Loucy (cell line): Measurements from ENCODE around the gene ASB2.

ENCODE experiments used
- EZH2phosphoT487 ChIP-seq: fragments of 200-600 bp; IDR thresholded peaks from 2 replicates; pipeline ENCODE4 v1.6.1; 2018; ENCODE audit warnings: antibody characterized with exemption, mild to moderate bottlenecking, moderate library complexity, borderline replicate concordance
- TF ChIP-seq, protein P1 (sequence below): fragments of 200-600 bp; sonication (generic); conservative IDR thresholded peaks from 2 replicates; pipeline ENCODE4 v1.5.1; 2014; ENCODE audit warnings: mild to moderate bottlenecking, antibody characterized with exemption, low read length

DNA sequence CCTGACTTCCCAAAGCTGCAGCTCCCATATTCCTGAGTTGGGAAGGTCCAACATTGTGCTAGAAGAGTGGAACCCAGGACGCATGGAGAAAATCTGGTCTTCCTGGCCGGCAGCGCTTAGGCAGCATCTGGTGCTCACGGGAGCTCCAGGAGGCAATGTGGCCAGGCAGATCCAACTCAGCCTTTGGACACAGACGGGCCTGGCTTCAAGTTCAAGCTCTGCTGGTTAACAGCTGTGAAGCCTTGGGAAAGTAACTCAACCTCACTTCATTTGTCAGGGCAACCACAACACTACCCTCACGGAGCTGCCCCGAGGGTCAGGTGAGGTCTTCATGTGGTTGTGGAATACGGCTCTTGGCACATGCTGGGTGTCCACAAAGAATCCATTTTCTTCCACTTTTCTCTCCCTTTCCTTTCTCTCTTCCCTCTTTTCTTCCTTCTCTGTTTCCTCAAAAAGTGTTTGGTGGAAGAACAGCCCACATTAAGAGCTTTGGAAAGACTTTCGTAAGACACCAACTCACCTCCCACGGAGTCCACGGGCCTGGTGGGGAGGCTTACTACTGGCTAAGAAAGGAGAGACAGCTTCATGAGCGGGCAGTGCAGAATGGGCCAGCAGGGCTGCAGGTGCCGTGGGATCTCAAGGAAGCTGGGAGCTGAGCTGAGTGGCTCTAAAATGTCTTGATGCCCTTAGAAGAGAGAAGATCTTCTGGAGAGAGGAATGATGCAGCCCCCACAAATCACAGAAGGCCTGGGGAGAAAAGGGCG is 51.6 kb downstream of the ASB2 start:
- TF ChIP-seq, protein P1, sequence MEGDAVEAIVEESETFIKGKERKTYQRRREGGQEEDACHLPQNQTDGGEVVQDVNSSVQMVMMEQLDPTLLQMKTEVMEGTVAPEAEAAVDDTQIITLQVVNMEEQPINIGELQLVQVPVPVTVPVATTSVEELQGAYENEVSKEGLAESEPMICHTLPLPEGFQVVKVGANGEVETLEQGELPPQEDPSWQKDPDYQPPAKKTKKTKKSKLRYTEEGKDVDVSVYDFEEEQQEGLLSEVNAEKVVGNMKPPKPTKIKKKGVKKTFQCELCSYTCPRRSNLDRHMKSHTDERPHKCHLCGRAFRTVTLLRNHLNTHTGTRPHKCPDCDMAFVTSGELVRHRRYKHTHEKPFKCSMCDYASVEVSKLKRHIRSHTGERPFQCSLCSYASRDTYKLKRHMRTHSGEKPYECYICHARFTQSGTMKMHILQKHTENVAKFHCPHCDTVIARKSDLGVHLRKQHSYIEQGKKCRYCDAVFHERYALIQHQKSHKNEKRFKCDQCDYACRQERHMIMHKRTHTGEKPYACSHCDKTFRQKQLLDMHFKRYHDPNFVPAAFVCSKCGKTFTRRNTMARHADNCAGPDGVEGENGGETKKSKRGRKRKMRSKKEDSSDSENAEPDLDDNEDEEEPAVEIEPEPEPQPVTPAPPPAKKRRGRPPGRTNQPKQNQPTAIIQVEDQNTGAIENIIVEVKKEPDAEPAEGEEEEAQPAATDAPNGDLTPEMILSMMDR = no peak
- TF ChIP-seq EZH2phosphoT487 = no peak
